SU-DHL-6 (cell line): ENCODE results near the gene ARHGEF16.

Experiments used
- H2AFZ ChIP-seq: fragments of 200-600 bp; sonication (generic); 2 replicates; pipeline ENCODE4 v1.6.1; 2014; ENCODE audit warnings: low read depth, mild to moderate bottlenecking, moderate library complexity, mixed read lengths, antibody characterized with exemption, low read length; ENCODE audit not compliant: severe bottlenecking
- H3F3A ChIP-seq: fragments of 200-600 bp; shearing (Covaris generic); 2 replicates; pipeline ENCODE4 v1.6.0; 2016; ENCODE audit warnings: antibody characterized with exemption, mild to moderate bottlenecking; ENCODE audit not compliant: insufficient read depth
- H3K27ac ChIP-seq: fragments of 200-600 bp; sonication (generic); 2 replicates; pipeline ENCODE4 v1.5.1; 2016; ENCODE audit warnings: low read depth, mild to moderate bottlenecking, low read length, moderate library complexity, mixed read lengths
- H3K27me3 ChIP-seq: fragments of 200-600 bp; sonication (generic), shearing (Covaris generic); 2 replicates; pipeline ENCODE4 v1.6.0; 2014; ENCODE audit warnings: mild to moderate bottlenecking, low read length
- H3K36me3 ChIP-seq: fragments of 200-600 bp; sonication (generic); 2 replicates; pipeline ENCODE4 v1.6.1; 2014; ENCODE audit warnings: mild to moderate bottlenecking, low read length, mixed read lengths
- H3K4me2 ChIP-seq: fragments of 300-600, 200-600 bp; shearing (Covaris generic), sonication (generic); 2 replicates; pipeline ENCODE4 v1.6.0; 2014; ENCODE audit warnings: low read length, low read depth, mild to moderate bottlenecking; ENCODE audit not compliant: poor library complexity, severe bottlenecking
- H3K4me3 ChIP-seq: fragments of 200-600 bp; sonication (generic); 2 replicates; pipeline ENCODE4 v1.5.1; 2014; ENCODE audit warnings: antibody characterized with exemption, low read length, mild to moderate bottlenecking, mixed read lengths; ENCODE audit not compliant: insufficient read depth, poor library complexity, severe bottlenecking
- H3K79me2 ChIP-seq: fragments of 200-600 bp; sonication (generic); 2 replicates; pipeline ENCODE4 v1.6.1; 2014; ENCODE audit warnings: mild to moderate bottlenecking, low read length, moderate library complexity; ENCODE audit not compliant: insufficient read depth
- H3K9ac ChIP-seq: fragments of 200-600 bp; sonication (generic); 2 replicates; pipeline ENCODE4 v1.7.0; 2014; ENCODE audit warnings: mild to moderate bottlenecking, low read length
- H3K9me2 ChIP-seq: fragments of 200-600 bp; sonication (generic); replicated peaks from 2 replicates; pipeline ENCODE4 v1.6.1; 2014; ENCODE audit warnings: low read length; ENCODE audit not compliant: insufficient read depth
- H3K9me3 ChIP-seq: fragments of 200-600 bp; sonication (generic); 2 replicates; pipeline ENCODE4 v1.6.1; 2014; ENCODE audit warnings: low read length, mixed read lengths; ENCODE audit not compliant: insufficient read depth
- H4K20me1 ChIP-seq: fragments of 200-600 bp; sonication (generic); 2 replicates; pipeline ENCODE4 v1.6.1; 2014; ENCODE audit warnings: low read depth, mild to moderate bottlenecking, antibody characterized with exemption, low read length, moderate library complexity, mixed read lengths
- EZH2phosphoT487 ChIP-seq: fragments of 200-600 bp; sonication (generic), shearing (Covaris generic); conservative IDR thresholded peaks from 2 replicates; pipeline ENCODE4 v1.6.1; 2018; ENCODE audit warnings: mild to moderate bottlenecking, antibody characterized with exemption, low read length, moderate library complexity, mixed read lengths
- TF ChIP-seq, protein P1 (sequence below): fragments of 200-600 bp; sonication (generic); IDR thresholded peaks from one replicate; pipeline ENCODE4 v1.5.1; 2017; ENCODE audit warnings: antibody characterized with exemption, mild to moderate bottlenecking, low read length, moderate library complexity; ENCODE audit not compliant: insufficient read depth, poor library complexity, severe bottlenecking

The ARHGEF16 gene

DNA sequence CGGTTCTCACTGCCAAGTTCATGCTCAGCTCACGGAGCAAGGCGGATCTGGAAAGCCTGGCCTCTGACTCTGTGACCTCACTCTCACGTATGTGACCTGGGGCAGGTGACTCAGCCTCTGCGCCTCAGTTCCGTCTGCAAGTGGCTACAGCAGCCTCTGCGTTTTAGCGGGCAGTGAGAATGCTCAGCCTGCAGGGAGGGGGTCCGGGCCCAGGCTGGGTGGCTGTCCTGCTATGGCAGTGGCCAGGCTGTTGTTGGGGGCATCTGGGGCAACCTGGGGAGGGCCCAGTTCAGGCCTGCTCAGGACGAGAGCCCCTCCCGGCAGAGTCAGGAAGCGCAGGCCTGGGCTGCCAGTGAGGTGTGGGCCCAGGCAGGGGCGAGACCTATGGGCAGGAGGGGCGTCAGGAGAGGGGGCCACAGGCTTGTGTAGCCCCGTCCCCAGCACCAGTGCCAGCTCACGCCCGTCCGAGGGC lies 27.9 kb downstream of the ARHGEF16 start:
- Histone ChIP-seq H3K9me3 (no peaks in the 10 kb centered on the region), H2AFZ (no peak overlapping the region), H3K9me2 (no peaks in the 10 kb centered on the region), H3F3A (no peaks in the 10 kb centered on the region), H3K79me2 (no peaks in the 10 kb centered on the region), H3K4me3 (no peak overlapping the region), H3K9ac (no peak overlapping the region), H3K27ac (no peak overlapping the region), H4K20me1 (no peaks in the 10 kb centered on the region), H3K4me2 (no peak overlapping the region), H3K27me3 (no peaks in the 10 kb centered on the region), H3K36me3 (no peaks in the 10 kb centered on the region)
- TF ChIP-seq, protein P1, sequence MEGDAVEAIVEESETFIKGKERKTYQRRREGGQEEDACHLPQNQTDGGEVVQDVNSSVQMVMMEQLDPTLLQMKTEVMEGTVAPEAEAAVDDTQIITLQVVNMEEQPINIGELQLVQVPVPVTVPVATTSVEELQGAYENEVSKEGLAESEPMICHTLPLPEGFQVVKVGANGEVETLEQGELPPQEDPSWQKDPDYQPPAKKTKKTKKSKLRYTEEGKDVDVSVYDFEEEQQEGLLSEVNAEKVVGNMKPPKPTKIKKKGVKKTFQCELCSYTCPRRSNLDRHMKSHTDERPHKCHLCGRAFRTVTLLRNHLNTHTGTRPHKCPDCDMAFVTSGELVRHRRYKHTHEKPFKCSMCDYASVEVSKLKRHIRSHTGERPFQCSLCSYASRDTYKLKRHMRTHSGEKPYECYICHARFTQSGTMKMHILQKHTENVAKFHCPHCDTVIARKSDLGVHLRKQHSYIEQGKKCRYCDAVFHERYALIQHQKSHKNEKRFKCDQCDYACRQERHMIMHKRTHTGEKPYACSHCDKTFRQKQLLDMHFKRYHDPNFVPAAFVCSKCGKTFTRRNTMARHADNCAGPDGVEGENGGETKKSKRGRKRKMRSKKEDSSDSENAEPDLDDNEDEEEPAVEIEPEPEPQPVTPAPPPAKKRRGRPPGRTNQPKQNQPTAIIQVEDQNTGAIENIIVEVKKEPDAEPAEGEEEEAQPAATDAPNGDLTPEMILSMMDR: no peak
- no peak for TF ChIP-seq EZH2phosphoT487

DNA sequence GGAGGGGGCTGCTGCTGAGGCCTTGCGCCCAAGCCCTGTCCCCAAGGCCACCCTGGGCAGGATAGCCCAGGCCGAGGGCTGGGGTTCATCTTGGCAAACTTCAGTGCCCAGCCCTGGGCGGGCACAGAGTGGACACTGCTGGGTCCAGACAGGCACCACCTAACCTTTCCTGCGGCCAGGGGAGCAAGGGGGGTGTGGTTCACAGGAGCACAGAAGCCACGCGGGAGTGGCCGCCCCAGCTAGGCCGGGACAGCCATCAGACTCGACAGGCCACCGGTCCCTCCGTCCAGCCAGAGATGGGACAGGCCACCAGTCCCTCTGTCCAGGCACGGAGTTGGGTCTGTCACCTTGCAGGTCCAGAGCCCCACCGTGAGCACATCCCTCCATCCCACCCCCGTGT lies 28.9 kb downstream of the ARHGEF16 start:
- Histone ChIP-seq H3K4me2 (no peak overlapping the region), H3K4me3 (no peak overlapping the region), H3K27ac (no peak overlapping the region), H3F3A (no peaks in the 10 kb centered on the region), H3K79me2 (no peaks in the 10 kb centered on the region), H4K20me1 (no peaks in the 10 kb centered on the region), H3K36me3 (no peaks in the 10 kb centered on the region), H2AFZ (no peak overlapping the region), H3K27me3 (no peaks in the 10 kb centered on the region), H3K9me2 (no peaks in the 10 kb centered on the region), H3K9ac (no peak overlapping the region), H3K9me3 (no peaks in the 10 kb centered on the region)
- TF ChIP-seq, protein P1: no peak
- TF ChIP-seq EZH2phosphoT487: no peak

GRCh38 chr1:3483801-3484444 lies 29.5 kb downstream of the ARHGEF16 start:
- TF ChIP-seq EZH2phosphoT487: no peak
- TF ChIP-seq, protein P1: peak; percentile 46

More at GRCh38 chr1:3483801-3484444, 29.5 kb downstream of the ARHGEF16 start:
- no peaks in the 10 kb centered on the region for H3K27me3 ChIP-seq
- H3K9me3 ChIP-seq: no peaks in the 10 kb centered on the region
- no peak overlapping the region for H2AFZ ChIP-seq
- no peak overlapping the region for H3K4me3 ChIP-seq
- no peaks in the 10 kb centered on the region for H3K9me2 ChIP-seq
- no peaks in the 10 kb centered on the region for H4K20me1 ChIP-seq
- H3K36me3 ChIP-seq: no peaks in the 10 kb centered on the region
- no peaks in the 10 kb centered on the region for H3K79me2 ChIP-seq
- H3K9ac ChIP-seq: no peak overlapping the region
- no peaks in the 10 kb centered on the region for H3F3A ChIP-seq
- H3K27ac ChIP-seq: no peak overlapping the region
- H3K4me2 ChIP-seq: no peak overlapping the region
